Activated CD8-positive, alpha-beta memory T cell treated with anti-CD3 and anti-CD28 coated beads, Interleukin-2, amount 50 U/mL, for 4 hours (primary cell): ENCODE results near the gene CPVL.

ENCODE experiments used
- DNase-seq: peaks from one replicate; pipeline ENCODE4 v3.0.0-alpha.2; 2020

The CPVL gene

DNA sequence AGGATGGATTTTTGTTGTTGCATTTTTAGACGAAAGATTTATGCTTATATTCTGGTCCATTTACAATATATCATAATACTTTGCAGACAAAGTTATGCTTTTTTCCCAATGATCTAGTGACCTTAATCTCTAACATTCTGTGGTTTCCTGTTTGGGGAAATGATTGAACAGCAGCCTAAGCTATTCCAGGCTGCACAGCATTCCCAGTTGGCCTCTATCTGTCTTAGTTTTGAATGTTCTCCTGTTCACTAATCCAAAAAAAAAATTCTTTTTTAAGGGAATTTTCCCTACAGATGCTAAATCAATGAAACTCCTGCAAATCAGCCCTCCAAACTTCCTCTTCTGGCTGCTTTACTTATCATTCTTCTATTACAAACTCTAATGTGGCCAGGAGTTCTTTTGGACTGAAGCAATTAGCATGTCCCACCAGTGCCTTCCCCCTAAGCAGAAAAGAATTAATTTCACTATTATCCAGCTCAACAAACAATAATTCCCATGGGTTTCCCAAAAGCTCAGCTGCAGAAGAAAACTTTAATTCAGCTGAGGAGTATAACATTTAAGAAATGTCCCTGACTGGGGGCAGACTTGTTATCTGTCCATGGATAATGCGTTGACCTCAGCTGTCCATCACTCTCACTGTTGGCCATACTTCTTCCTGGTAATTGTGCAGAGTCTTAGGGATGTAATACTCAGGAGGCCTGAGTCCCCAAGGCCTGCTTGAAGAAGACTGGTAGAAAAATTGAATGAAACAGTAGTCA, 106.3 kb downstream of the CPVL start:
- no peak for DNase-seq

- no peak for DNase-seq
Measured at GRCh38 chr7:29038463-29038862, 107.9 kb downstream of the CPVL start.

DNA sequence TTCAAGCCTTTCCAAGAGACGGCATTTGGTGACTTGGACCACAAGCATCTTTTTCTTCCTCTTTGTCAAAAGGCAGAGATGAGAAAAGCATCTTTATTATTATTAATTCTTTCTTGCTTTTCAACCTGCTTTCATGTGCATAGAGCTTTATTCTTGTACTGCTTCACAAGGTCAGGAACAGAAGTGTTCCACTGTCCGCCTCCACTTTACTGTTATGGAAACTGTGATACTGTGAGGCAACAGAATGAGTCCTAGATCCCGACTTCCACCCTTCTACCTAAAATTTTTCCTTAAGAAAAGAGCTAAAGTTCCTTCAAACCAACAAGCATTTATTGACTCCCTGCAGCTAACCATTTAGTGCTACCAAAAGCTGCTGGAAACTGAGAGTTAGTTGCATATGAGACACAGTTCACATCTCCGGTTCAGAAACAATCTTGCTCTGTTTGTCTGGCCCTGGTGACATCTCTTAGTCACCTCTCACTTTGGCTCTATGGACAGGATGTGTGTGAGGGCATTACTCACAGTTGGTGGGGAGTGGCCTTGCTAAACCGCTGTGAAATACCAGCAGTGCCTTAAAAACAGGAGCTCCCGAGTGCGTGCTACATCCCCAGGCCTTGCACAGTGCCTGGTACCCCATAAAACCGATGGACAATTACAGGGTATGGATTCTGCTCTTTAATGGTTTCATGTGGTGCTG, 111.1 kb downstream of the CPVL start:
- DNase-seq = no peak

DNA sequence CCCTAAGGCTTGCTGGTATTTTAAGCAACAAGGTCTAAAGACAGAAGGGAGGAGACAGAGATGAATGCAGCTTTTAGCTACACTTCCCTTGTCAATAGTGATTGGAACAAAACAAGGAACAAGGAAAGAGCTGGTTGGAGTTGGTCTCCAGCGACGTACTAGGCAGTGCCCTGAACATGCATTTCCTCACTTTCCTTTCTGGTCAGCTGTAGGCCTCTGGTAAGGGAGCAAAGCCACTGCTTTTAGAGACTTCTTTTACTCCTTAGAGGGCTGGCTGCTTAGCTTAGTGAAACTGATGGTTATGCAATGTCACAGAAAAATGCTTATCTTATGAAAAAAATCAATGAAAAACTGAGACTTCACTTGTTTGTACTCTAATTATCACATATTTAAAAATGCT, 112.8 kb downstream of the CPVL start:
- DNase-seq = no peak

GRCh38 chr7:29032146-29032545, 114.2 kb downstream of the CPVL start:
- no peak for DNase-seq

- no peak for DNase-seq
Measured at GRCh38 chr7:29030781-29031275, 115.5 kb downstream of the CPVL start.

GRCh38 chr7:29022291-29022988, 123.9 kb downstream of the CPVL start:
- DNase-seq = no peak

GRCh38 chr7:29019896-29020295, 126.4 kb downstream of the CPVL start:
- DNase-seq = no peak

GRCh38 chr7:29019387-29019786, 127.0 kb downstream of the CPVL start:
- no peak for DNase-seq

DNA sequence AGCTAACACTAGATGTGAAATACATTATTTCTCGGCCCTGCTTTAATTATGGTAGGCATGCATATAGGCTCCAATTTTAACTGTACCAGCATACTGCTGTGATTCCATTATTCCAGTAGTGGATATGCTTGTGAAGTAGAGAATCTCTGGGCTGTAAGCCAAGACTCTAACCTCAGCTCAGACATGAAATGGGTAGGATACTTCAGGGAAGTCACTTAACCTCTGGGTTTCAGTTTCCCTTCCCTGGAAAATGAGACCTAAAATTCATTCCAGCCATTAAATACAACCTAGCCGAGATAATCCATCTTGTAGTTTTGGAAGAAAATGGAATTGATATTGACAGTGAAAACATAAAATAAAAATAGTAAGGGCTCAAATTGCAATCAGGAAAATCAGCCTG, 128.6 kb downstream of the CPVL start:
- no peak for DNase-seq

DNA sequence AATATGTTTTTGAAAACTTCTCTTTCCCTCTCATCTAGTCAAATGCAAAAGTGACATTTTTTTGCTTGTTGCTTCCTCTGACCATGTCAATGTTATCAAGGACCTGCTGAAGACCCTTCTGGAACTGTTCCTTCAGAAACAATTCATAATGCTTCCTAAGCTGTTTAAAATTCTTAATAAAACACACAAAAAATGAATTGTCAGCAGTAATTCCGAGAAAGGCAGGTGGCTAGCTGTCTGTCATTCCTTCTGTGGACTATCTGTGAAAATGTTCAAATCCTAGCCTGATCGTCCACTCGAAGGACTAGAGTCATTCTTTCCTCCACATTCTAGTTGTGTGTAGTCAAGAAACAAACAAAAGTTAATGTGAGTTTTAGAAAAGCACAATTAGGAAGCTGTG, 131.6 kb downstream of the CPVL start:
- DNase-seq = no peak

- DNase-seq = no peak
Measured at GRCh38 chr7:29013931-29014330, 132.4 kb downstream of the CPVL start.

- DNase-seq = no peak
Measured at GRCh38 chr7:29013082-29013695, 133.1 kb downstream of the CPVL start.

GRCh38 chr7:29009947-29010346, 136.4 kb downstream of the CPVL start:
- no peak for DNase-seq

GRCh38 chr7:29008590-29008989, 137.7 kb downstream of the CPVL start:
- DNase-seq = no peak

- DNase-seq = no peak
Measured at GRCh38 chr7:29007127-29007526, 139.2 kb downstream of the CPVL start.

DNA sequence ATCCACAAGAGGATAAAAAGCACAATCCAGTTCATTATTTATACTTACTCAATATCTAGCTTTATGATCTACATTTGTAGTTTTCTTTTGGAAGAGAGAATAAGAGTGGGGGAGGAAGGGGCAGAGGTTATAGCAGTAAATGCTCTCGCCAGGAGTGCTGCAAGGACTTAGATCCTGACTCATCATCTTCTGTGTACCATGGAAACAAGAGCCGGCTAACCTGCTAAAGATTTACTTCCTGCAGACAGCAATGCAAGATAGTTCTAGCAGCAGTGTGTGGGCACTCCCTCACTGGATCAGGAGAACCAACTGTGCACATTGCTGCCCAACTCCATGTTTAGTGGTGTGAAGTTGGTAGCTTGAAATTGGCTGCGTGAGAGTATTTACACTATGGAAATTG, 140.5 kb downstream of the CPVL start:
- no peak for DNase-seq

DNA sequence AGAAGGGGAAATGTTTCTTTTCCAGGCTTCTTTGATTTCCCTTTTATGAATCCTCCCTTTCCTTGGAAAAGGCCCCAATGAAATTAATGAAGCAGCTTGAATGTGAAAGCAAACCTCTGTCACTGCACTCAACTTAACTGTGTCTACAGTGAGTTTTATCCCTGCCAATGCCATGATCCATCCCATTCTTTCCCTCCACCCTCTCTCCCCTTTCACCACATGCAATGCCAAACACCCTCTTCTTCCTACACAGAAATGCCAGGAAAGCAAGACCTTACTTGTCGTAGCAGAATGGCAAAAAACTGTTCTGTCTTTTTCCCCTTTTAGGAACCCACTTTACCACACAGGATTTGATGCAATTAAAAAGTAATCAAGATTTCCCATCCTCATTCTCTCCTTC, 140.9 kb downstream of the CPVL start:
- DNase-seq = no peak

DNA sequence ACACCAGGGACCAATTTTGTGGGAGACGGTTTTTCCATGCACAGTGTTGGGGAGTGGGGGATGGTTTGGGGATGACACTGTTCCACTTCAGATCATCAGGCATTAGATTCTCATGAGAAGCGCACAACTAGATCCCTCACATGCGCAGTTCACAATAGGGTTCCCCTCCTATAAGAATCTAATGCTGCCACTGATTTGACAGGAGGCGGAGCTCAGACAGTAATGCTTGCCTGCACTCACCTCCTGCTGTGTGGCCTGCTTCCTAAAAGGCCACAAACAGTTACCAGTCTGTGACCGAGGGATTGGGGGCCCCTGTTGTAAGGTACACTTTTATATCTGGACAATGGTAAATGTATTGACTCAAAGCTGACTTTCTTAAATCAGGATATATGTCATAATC, 142.6 kb downstream of the CPVL start:
- no peak for DNase-seq

GRCh38 chr7:29000717-29001076, 145.6 kb downstream of the CPVL start:
- no peak for DNase-seq

DNA sequence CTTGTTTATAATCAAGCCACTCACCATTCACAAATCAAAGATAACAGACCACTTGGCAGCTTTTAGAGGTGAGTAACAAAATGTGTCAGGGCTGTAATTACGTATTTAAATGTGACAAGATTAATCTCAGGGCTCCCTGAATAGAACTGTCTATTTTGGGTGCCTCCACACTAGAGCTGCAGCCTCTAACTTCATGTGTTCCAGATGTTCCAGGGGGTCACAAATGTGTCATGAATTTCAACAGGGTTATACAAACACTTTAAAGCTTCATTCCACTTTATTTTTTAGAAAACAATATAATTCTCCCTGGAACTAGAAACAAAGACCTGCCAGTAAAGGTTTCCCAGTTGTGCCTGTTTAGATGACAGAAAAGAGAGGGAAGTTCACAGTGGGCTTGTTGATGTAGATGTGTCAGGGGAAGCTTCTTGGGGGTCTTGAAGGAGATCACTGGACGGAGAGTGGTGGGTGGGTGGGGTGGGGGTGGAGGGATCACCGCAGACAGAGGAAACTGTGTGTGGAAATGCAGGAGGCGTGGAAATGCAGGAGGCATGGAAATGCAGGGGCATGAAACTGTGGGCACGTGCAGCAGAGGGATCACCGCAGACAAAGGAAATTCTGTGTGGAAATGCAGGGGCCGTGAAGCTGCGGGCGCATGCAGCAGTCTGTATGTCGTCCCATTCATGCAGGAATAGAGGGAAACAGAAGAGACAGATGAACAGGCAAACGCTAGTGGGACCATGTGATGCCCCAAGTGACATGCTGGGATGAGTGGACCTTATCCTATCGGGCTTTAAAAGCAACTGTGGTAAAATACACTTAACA, 146.2 kb downstream of the CPVL start:
- no peak for DNase-seq

DNA sequence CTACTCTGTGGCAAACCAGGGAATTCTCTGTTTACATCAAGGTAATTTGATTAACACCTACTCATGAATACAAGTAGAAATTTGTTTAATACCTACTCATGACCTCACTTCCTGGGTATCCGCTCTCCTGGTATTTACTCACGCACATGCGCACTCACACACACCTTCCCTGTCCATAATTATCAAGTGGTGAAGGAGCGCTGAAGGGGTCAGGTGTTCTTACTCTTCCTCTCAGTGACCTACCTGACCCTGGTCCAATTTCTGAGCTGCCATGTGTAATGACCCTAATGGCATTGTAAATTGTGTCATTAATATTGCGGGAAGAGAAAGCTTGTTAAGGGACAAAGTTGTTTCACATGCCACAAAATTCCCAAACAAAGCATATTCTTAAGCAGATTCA, 146.9 kb downstream of the CPVL start:
- no peak for DNase-seq

DNA sequence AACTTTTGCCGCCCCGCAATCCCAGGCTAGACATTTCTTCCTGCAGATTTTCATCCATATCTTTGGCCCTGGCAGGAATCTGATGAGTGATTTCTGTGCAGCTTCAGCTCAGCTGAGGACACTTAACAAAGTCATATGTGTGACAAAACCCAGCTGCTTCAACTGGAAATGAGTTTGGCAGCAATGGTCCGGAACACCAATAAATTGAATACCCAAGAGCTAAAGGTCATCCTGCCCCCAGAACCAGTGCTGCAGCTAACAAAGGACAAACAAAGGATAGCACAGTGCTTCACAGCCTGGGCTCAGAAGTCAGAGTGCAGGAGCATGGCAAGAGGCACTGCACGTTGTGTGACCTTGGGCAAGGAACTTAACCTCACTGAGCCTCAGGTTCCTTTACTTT, 148.2 kb downstream of the CPVL start:
- DNase-seq = no peak
